DOHH2 (cell line): Measurements from ENCODE around the gene PLEKHG4.

ENCODE experiments used
- H3F3A ChIP-seq: fragments of 200-600 bp; sonication (generic), shearing (Covaris generic); 2 replicates; pipeline ENCODE4 v1.6.0; 2016; ENCODE audit warnings: antibody characterized with exemption, mild to moderate bottlenecking; ENCODE audit not compliant: control insufficient read depth, insufficient read depth
- H3K27ac ChIP-seq: fragments of 200-600 bp; sonication (generic); 2 replicates; pipeline ENCODE4 v1.5.1; 2014; ENCODE audit warnings: low read depth, mild to moderate bottlenecking, low read length, moderate library complexity
- H3K27me3 ChIP-seq: fragments of 200-600 bp; sonication (generic); 2 replicates; pipeline ENCODE4 v1.6.1; 2014; ENCODE audit warnings: mild to moderate bottlenecking, low read length, mixed read lengths; ENCODE audit not compliant: control insufficient read depth
- H3K36me3 ChIP-seq: fragments of 200-600 bp; sonication (generic); 2 replicates; pipeline ENCODE4 v1.6.1; 2014; ENCODE audit warnings: mild to moderate bottlenecking, low read length, moderate library complexity, mixed read lengths; ENCODE audit not compliant: control insufficient read depth
- H3K4me1 ChIP-seq: fragments of 200-600 bp; sonication (generic); 2 replicates; pipeline ENCODE4 v1.6.1; 2014; ENCODE audit warnings: mild to moderate bottlenecking, low read length, mixed read lengths; ENCODE audit not compliant: control insufficient read depth
- H3K4me2 ChIP-seq: fragments of 200-600 bp; sonication (generic); 2 replicates; pipeline ENCODE4 v1.6.0; 2014; ENCODE audit warnings: mild to moderate bottlenecking, low read length, moderate library complexity
- H3K4me3 ChIP-seq: fragments of 200-600 bp; sonication (generic); 2 replicates; pipeline ENCODE4 v1.5.1; 2014; ENCODE audit warnings: mild to moderate bottlenecking, low read length, mixed read lengths
- H3K79me2 ChIP-seq: fragments of 200-600 bp; sonication (generic); 2 replicates; pipeline ENCODE4 v1.6.1; 2014; ENCODE audit warnings: mild to moderate bottlenecking, low read length, mixed read lengths; ENCODE audit not compliant: control insufficient read depth
- H3K9me2 ChIP-seq: fragments of 200-600 bp; sonication (generic); replicated peaks from 2 replicates; pipeline ENCODE4 v1.6.1; 2014; ENCODE audit warnings: mild to moderate bottlenecking, low read length, mixed read lengths; ENCODE audit not compliant: control insufficient read depth
- H3K9me3 ChIP-seq: fragments of 200-600 bp; sonication (generic); 2 replicates; pipeline ENCODE4 v1.6.1; 2014; ENCODE audit warnings: antibody characterized with exemption, low read length, mixed read lengths; ENCODE audit not compliant: control insufficient read depth, insufficient read depth
- H4K20me1 ChIP-seq: fragments of 200-600 bp; sonication (generic); 2 replicates; pipeline ENCODE4 v1.6.0; 2014; ENCODE audit warnings: low read depth, mild to moderate bottlenecking, antibody characterized with exemption, low read length, moderate library complexity; ENCODE audit not compliant: control insufficient read depth, insufficient read depth
- CTCF ChIP-seq: fragments of 200-600 bp; sonication (generic); IDR thresholded peaks from one replicate; pipeline ENCODE4 v1.5.1; 2014; ENCODE audit warnings: antibody characterized with exemption, mild to moderate bottlenecking, low read depth, low read length; ENCODE audit not compliant: poor library complexity, severe bottlenecking
- EZH2phosphoT487 ChIP-seq: fragments of 200-600 bp; sonication (generic); IDR thresholded peaks from 2 replicates; pipeline ENCODE4 v1.6.1; 2017; ENCODE audit warnings: borderline replicate concordance, mild to moderate bottlenecking, antibody characterized with exemption, low read length, moderate library complexity, mixed read lengths

PLEKHG4 gene

GRCh38 chr16:67301080-67301782 is 21.9 kb downstream of the PLEKHG4 start:
- Histone ChIP-seq H3K27ac (no peak overlapping the region), H3K79me2 (no peaks in the 10 kb centered on the region), H3K36me3 (no peaks in the 10 kb centered on the region), H3K4me2 (no peak overlapping the region), H4K20me1 (no peaks in the 10 kb centered on the region; the same call in 1 of the 2 replicates), H3K27me3 (peaks cover 29% of the 10 kb centered on the region), H3K4me1 (no peaks in the 10 kb centered on the region), H3F3A (no peaks in the 10 kb centered on the region), H3K9me2 (no peaks in the 10 kb centered on the region), H3K9me3 (no peaks in the 10 kb centered on the region), H3K4me3 (no peak overlapping the region)
- no peak for TF ChIP-seq CTCF
- no peak for TF ChIP-seq EZH2phosphoT487

GRCh38 chr16:67302076-67302475 is 22.7 kb downstream of the PLEKHG4 start:
- Histone ChIP-seq H3K79me2 (no peaks in the 10 kb centered on the region), H3K4me2 (no peak overlapping the region), H3K27ac (no peak overlapping the region), H3K27me3 (peaks cover 24% of the 10 kb centered on the region), H4K20me1 (no peaks in the 10 kb centered on the region; the same call in 1 of the 2 replicates), H3F3A (no peaks in the 10 kb centered on the region), H3K36me3 (no peaks in the 10 kb centered on the region), H3K4me1 (no peaks in the 10 kb centered on the region), H3K9me2 (no peaks in the 10 kb centered on the region), H3K9me3 (no peaks in the 10 kb centered on the region), H3K4me3 (no peak overlapping the region)
- TF ChIP-seq EZH2phosphoT487 = no peak
- no peak for TF ChIP-seq CTCF

GRCh38 chr16:67302970-67303369 is 23.6 kb downstream of the PLEKHG4 start:
- no peaks in the 10 kb centered on the region for H3K9me3 ChIP-seq
- H3K4me2 ChIP-seq = no peak overlapping the region
- no peak overlapping the region for H3K27ac ChIP-seq
- no peaks in the 10 kb centered on the region for H3K9me2 ChIP-seq
- H3K36me3 ChIP-seq = no peaks in the 10 kb centered on the region
- no peaks in the 10 kb centered on the region for H3K79me2 ChIP-seq
- H3K4me1 ChIP-seq = no peaks in the 10 kb centered on the region
- no peak overlapping the region for H3K4me3 ChIP-seq
- no peaks in the 10 kb centered on the region for H3F3A ChIP-seq
- H4K20me1 ChIP-seq = no peaks in the 10 kb centered on the region; the same call in 1 of the 2 replicates
- peaks cover 20% of the 10 kb centered on the region for H3K27me3 ChIP-seq
- TF ChIP-seq CTCF (no peak), EZH2phosphoT487 (no peak)
